H9 (cell line): ENCODE data around the gene FOXR1. TPM values are rescaled to one million over a fixed set of nuclear protein-coding genes. Genes with fewer than 3 reads are reported as not detected.
"Not testable (repeated sequence)": the region's sequence is repeated elsewhere in the genome, so short reads cannot be mapped to it uniquely, and the experiment has no call there.

ENCODE experiments used
- DNase-seq: peaks from one replicate; pipeline ENCODE4 v3.0.0-alpha.2; 2017
- H2AFZ ChIP-seq: one replicate; pipeline ENCODE4 v1.6.1; 2013; ENCODE audit warnings: mild to moderate bottlenecking, low read length, control low read depth, moderate library complexity
- H2AK5ac ChIP-seq: 2 replicates; pipeline ENCODE4 v1.6.1; 2013; ENCODE audit warnings: low read length, control low read depth, mixed read lengths; ENCODE audit not compliant: insufficient read length
- H2BK120ac ChIP-seq: one replicate; pipeline ENCODE4 v1.6.1; 2013; ENCODE audit warnings: low read depth, mild to moderate bottlenecking, low read length, control low read depth, inconsistent platforms; ENCODE audit not compliant: poor library complexity, severe bottlenecking
- H2BK12ac ChIP-seq: 2 replicates; pipeline ENCODE4 v1.6.1; 2013; ENCODE audit warnings: low read length, control low read depth, mixed read lengths, low read depth; ENCODE audit not compliant: insufficient read length
- H2BK15ac ChIP-seq: 2 replicates; pipeline ENCODE4 v1.6.1; 2013; ENCODE audit warnings: low read depth, low read length, control low read depth
- H2BK20ac ChIP-seq: one replicate; pipeline ENCODE4 v1.6.1; 2013; ENCODE audit warnings: low read depth, mild to moderate bottlenecking, low read length, control low read depth, inconsistent platforms; ENCODE audit not compliant: poor library complexity, severe bottlenecking
- H2BK5ac ChIP-seq: 2 replicates; pipeline ENCODE4 v1.6.1; 2013; ENCODE audit warnings: low read length, control low read depth, mixed read lengths; ENCODE audit not compliant: insufficient read length
- H3K14ac ChIP-seq: 2 replicates; pipeline ENCODE4 v1.6.1; 2013; ENCODE audit warnings: low read length, control low read depth; ENCODE audit not compliant: insufficient read depth
- H3K18ac ChIP-seq: 2 replicates; pipeline ENCODE4 v1.6.1; 2013; ENCODE audit warnings: low read depth, mild to moderate bottlenecking, mixed read lengths, low read length, control low read depth; ENCODE audit not compliant: insufficient read length
- H3K23ac ChIP-seq: 2 replicates; pipeline ENCODE4 v1.6.1; 2013; ENCODE audit warnings: low read length, control low read depth, mixed read lengths, low read depth; ENCODE audit not compliant: insufficient read length
- H3K23me2 ChIP-seq: 2 replicates; pipeline ENCODE4 v1.6.1; 2013; ENCODE audit warnings: low read depth, mild to moderate bottlenecking, mixed read lengths, low read length, control low read depth; ENCODE audit not compliant: insufficient read length, poor library complexity, severe bottlenecking
- H3K27ac ChIP-seq: 2 replicates; pipeline ENCODE4 v1.5.1; 2013; ENCODE audit warnings: low read length, control low read depth, mixed read lengths, low read depth; ENCODE audit not compliant: insufficient read length
- H3K27me3 ChIP-seq: 2 replicates; pipeline ENCODE4 v1.6.1; 2013; ENCODE audit warnings: low read length, control low read depth, inconsistent platforms; ENCODE audit not compliant: insufficient read depth
- H3K4ac ChIP-seq: 2 replicates; pipeline ENCODE4 v1.6.1; 2013; ENCODE audit warnings: low read depth, mild to moderate bottlenecking, control low read depth, inconsistent platforms, low read length, moderate library complexity
- H3K4me1 ChIP-seq: 2 replicates; pipeline ENCODE4 v1.6.1; 2013; ENCODE audit warnings: low read length, control low read depth, inconsistent platforms; ENCODE audit not compliant: insufficient read depth
- H3K4me2 ChIP-seq: 2 replicates; pipeline ENCODE4 v1.6.1; 2013; ENCODE audit warnings: low read length, control low read depth, mixed read lengths; ENCODE audit not compliant: insufficient read length, insufficient read depth
- H3K56ac ChIP-seq: 2 replicates; pipeline ENCODE4 v1.6.1; 2013; ENCODE audit warnings: low read depth, mild to moderate bottlenecking, mixed read lengths, low read length, control low read depth; ENCODE audit not compliant: insufficient read length
- H3K79me1 ChIP-seq: 2 replicates; pipeline ENCODE4 v1.6.1; 2013; ENCODE audit warnings: low read depth, mild to moderate bottlenecking, moderate library complexity, low read length, control low read depth, inconsistent platforms; ENCODE audit not compliant: insufficient read depth, poor library complexity, severe bottlenecking
- H3K79me2 ChIP-seq: 2 replicates; pipeline ENCODE4 v1.6.1; 2013; ENCODE audit warnings: low read length, control low read depth, inconsistent platforms; ENCODE audit not compliant: insufficient read depth
- H3K9ac ChIP-seq: 2 replicates; pipeline ENCODE4 v1.6.1; 2013; ENCODE audit warnings: low read length, control low read depth, mixed read lengths; ENCODE audit not compliant: insufficient read length; ENCODE audit errors: extremely low read depth
- H3K9me3 ChIP-seq: one replicate; pipeline ENCODE4 v1.6.1; 2013; ENCODE audit warnings: low read depth, low read length, inconsistent platforms; ENCODE audit not compliant: control insufficient read depth
- H3T11ph ChIP-seq: one replicate; pipeline ENCODE4 v1.6.1; 2013; ENCODE audit warnings: mild to moderate bottlenecking, low read length, control low read depth, inconsistent platforms
- H4K20me1 ChIP-seq: one replicate; pipeline ENCODE4 v1.6.1; 2013; ENCODE audit not compliant: control insufficient read depth, insufficient read length, insufficient read depth
- H4K5ac ChIP-seq: 2 replicates; pipeline ENCODE4 v1.6.1; 2013; ENCODE audit warnings: low read depth, mild to moderate bottlenecking, mixed read lengths, low read length, control low read depth; ENCODE audit not compliant: insufficient read length
- H4K8ac ChIP-seq: replicated peaks from 2 replicates; pipeline ENCODE4 v1.6.1; 2013; ENCODE audit warnings: low read length, control low read depth, mixed read lengths, low read depth; ENCODE audit not compliant: insufficient read length
- H4K91ac ChIP-seq: 2 replicates; pipeline ENCODE4 v1.6.1; 2013; ENCODE audit warnings: low read depth, mild to moderate bottlenecking, moderate library complexity, mixed read lengths, low read length, control low read depth; ENCODE audit not compliant: insufficient read length
- H3K27ac Mint-ChIP-seq, 3 experiments: 2 replicates in 2 of 3; 3 replicates in 1 of 3; pipeline ENCODE4 v1.8.0; 2020 to 2021; ENCODE audit warnings: mixed read lengths in 3 of 3, mild to moderate bottlenecking in 1 of 3, moderate library complexity in 1 of 3
- H3K27me3 Mint-ChIP-seq: 2 replicates; pipeline ENCODE4 v1.8.0; 2021; ENCODE audit warnings: low read depth, mild to moderate bottlenecking, moderate library complexity, mixed read lengths
- H3K36me3 Mint-ChIP-seq, 3 experiments: 2 replicates in 2 of 3; 3 replicates in 1 of 3; pipeline ENCODE4 v1.8.0; 2020 to 2021; ENCODE audit warnings: low read depth in 3 of 3, mixed read lengths in 3 of 3; ENCODE audit not compliant: insufficient read depth in 1 of 3
- H3K4me1 Mint-ChIP-seq, 2 experiments: 2 replicates each; pipeline ENCODE4 v1.8.0; 2020; ENCODE audit warnings: mixed read lengths in 2 of 2
- H3K4me3 Mint-ChIP-seq, 2 experiments: 2 replicates in 1 of 2; 3 replicates in 1 of 2; pipeline ENCODE4 v1.8.0; 2020 to 2021; ENCODE audit warnings: mild to moderate bottlenecking in 2 of 2, mixed read lengths in 2 of 2, moderate library complexity in 1 of 2
- H3K9me3 Mint-ChIP-seq, 2 experiments: 2 replicates in 1 of 2; 3 replicates in 1 of 2; pipeline ENCODE4 v1.8.0; 2020; ENCODE audit warnings: mild to moderate bottlenecking in 2 of 2, mixed read lengths in 2 of 2, moderate library complexity in 1 of 2
- CTCF ChIP-seq: fragments of 200-600 bp; sonication (generic); conservative IDR thresholded peaks from 3 replicates; pipeline ENCODE4 v1.8.0; 2021; ENCODE audit warnings: antibody characterized with exemption, mild to moderate bottlenecking
- WGBS: extraction: QIAGEN DNeasy Blood & Tissue Kit; methylation state at CpG from one replicate; pipeline ENCODE4 v1.1.7; 2013; ENCODE audit warnings: missing lambda C conversion rate, low lambda C conversion rate, mixed read lengths; ENCODE audit not compliant: insufficient read length; ENCODE audit errors: extremely low coverage; 5-methylcytosine and 5-hydroxymethylcytosine counted together
- total RNA-seq: library from RNA; stranded (reverse); gene quantifications from 2 replicates; pipeline ENCODE4 v1.2.1, GENCODE V29; 2021

Gene FOXR1
- total RNA-seq, 1 experiment from 2014 or later: not detected

GRCh38 chr11:119016216-119017009, 44.9 kb downstream of the FOXR1 start:
- Histone ChIP-seq H2BK20ac (no peak overlapping the region), H3K18ac (no peak overlapping the region), H2AFZ (no peak overlapping the region), H4K91ac (no peak overlapping the region), H3K79me1 (peaks cover 2% of the 10 kb centered on the region), H3K23me2 (peaks cover 10% of the 10 kb centered on the region), H2BK15ac (no peak overlapping the region), H2BK120ac (no peak overlapping the region), H3K9ac (no peak overlapping the region), H3K79me2 (peaks cover 15% of the 10 kb centered on the region; the same call in 1 of the 2 replicates), H3K4ac (no peak overlapping the region), H3K9me3 (no peaks in the 10 kb centered on the region), H4K8ac (no peak overlapping the region), H3K27ac (no peak overlapping the region), H2BK5ac (no peak overlapping the region), H3K23ac (no peak overlapping the region), H4K20me1 (no peaks in the 10 kb centered on the region), H3K27me3 (no peaks in the 10 kb centered on the region), H3K4me1 (no peaks in the 10 kb centered on the region), H3K14ac (no peak overlapping the region), H2AK5ac (no peak overlapping the region), H2BK12ac (no peak overlapping the region), H4K5ac (no peak overlapping the region), H3K4me2 (peak overlapping the region; percentile 71), H3K56ac (no peak overlapping the region), H3T11ph (no peak overlapping the region)
- peak overlapping the region in 2 of 3 experiments; percentile 68 to 100; a peak in 4 of 7 replicates for H3K27ac Mint-ChIP-seq
- H3K27me3 Mint-ChIP-seq: no peaks in the 10 kb centered on the region; the same call in 1 of the 2 replicates
- H3K4me1 Mint-ChIP-seq: peaks cover 10 to 22% of the 10 kb centered on the region in 2 experiments
- DNase-seq: no peak
- H3K4me3 Mint-ChIP-seq: peak overlapping the region; percentile 97 to 99
- no CpG with 5 or more reads among the region's 14 CpGs for WGBS
- no peak for TF ChIP-seq CTCF
- H3K36me3 Mint-ChIP-seq: peaks cover 51 to 76% (median 71%) of the 10 kb centered on the region in 3 experiments
- no peaks in the 10 kb centered on the region for H3K9me3 Mint-ChIP-seq

- not testable (repeated sequence) for H3K14ac ChIP-seq, H4K91ac ChIP-seq, H3K4me1 ChIP-seq, H4K5ac ChIP-seq, H3K56ac ChIP-seq, H3K9me3 Mint-ChIP-seq, H4K20me1 ChIP-seq, H2AFZ ChIP-seq, H4K8ac ChIP-seq, DNase-seq, H3K27me3 ChIP-seq, H2BK20ac ChIP-seq, H3K9me3 ChIP-seq, H3K27ac ChIP-seq, H2BK5ac ChIP-seq, H3K4ac ChIP-seq, H3K23ac ChIP-seq, H2BK12ac ChIP-seq, H3K18ac ChIP-seq, H3K27me3 Mint-ChIP-seq, H3K79me1 ChIP-seq, H2BK15ac ChIP-seq, H2BK120ac ChIP-seq, H3T11ph ChIP-seq, H2AK5ac ChIP-seq
- no CpG with 5 or more reads among the region's 10 CpGs for WGBS
- Histone ChIP-seq H3K23me2 (peaks cover 10% of the 10 kb centered on the region), H3K9ac (peak overlapping the region; percentile 94), H3K4me2 (peak overlapping the region; percentile 71), H3K79me2 (peaks cover 15% of the 10 kb centered on the region; the same call in 1 of the 2 replicates)
- H3K4me1 Mint-ChIP-seq: peaks cover 10 to 22% of the 10 kb centered on the region in 2 experiments
- H3K27ac Mint-ChIP-seq: peak overlapping the region; percentile 99 to 100 (median 99); a peak in 6 of 7 replicates
- peaks cover 51 to 78% (median 78%) of the 10 kb centered on the region in 3 experiments for H3K36me3 Mint-ChIP-seq
- H3K4me3 Mint-ChIP-seq: peak overlapping the region; percentile 97 to 99
These were observed 45.8 kb downstream of the FOXR1 start for GRCh38 chr11:119017377-119017776.
